HFFc6 (cell line): ENCODE measurements around the gene TSPAN9. TPM values are rescaled to one million over a fixed set of nuclear protein-coding genes. Genes with fewer than 3 reads are reported as not detected.

Experiments used
- DNase-seq: peaks from one replicate; pipeline ENCODE4 v3.0.0-alpha.2; 2018
- H3K27ac Mint-ChIP-seq: 2 replicates; pipeline ENCODE4 v1.8.0; 2020; ENCODE audit warnings: mild to moderate bottlenecking, mixed read lengths
- H3K27me3 Mint-ChIP-seq: 2 replicates; pipeline ENCODE4 v1.8.0; 2021; ENCODE audit warnings: mild to moderate bottlenecking, moderate library complexity, mixed read lengths; ENCODE audit not compliant: insufficient read depth
- H3K36me3 Mint-ChIP-seq: 2 replicates; pipeline ENCODE4 v1.8.0; 2021; ENCODE audit warnings: low read depth, mixed read lengths
- H3K4me1 Mint-ChIP-seq: 2 replicates; pipeline ENCODE4 v1.8.0; 2020; ENCODE audit warnings: low read depth, mixed read lengths
- H3K4me3 Mint-ChIP-seq: 2 replicates; pipeline ENCODE4 v1.8.0; 2020; ENCODE audit warnings: mild to moderate bottlenecking, moderate library complexity, mixed read lengths
- H3K9me3 Mint-ChIP-seq: 2 replicates; pipeline ENCODE4 v1.8.0; 2020; ENCODE audit warnings: mild to moderate bottlenecking, mixed read lengths
- CTCF ChIP-seq: fragments of 200-600 bp; sonication (generic); IDR thresholded peaks from 2 replicates; pipeline ENCODE4 v1.5.0; 2021; ENCODE audit warnings: antibody characterized with exemption, mild to moderate bottlenecking
- total RNA-seq, 6 experiments: library from RNA; stranded (reverse); fragmentation: NEBNext Ultra II Directional; extraction: Animal tissue kit (Norgen Biotek cat#: 25700); gene quantifications; 2 replicates in 1 of 6; 3 replicates in 5 of 6; pipeline ENCODE4 v1.2.3, GENCODE V29; 2021

TSPAN9 gene
- total RNA-seq, 6 experiments from 2014 or later = 18.1 to 35.8 (median 22.7) TPM

GRCh38 chr12:3302401-3303041 is 225.3 kb downstream of the TSPAN9 start:
- H3K4me3 Mint-ChIP-seq = no peak overlapping the region
- no peaks in the 10 kb centered on the region for H3K9me3 Mint-ChIP-seq
- H3K36me3 Mint-ChIP-seq = no peaks in the 10 kb centered on the region
- H3K27me3 Mint-ChIP-seq = peaks cover 8% of the 10 kb centered on the region
- no peak for DNase-seq
- H3K4me1 Mint-ChIP-seq = peaks cover 47% of the 10 kb centered on the region
- H3K27ac Mint-ChIP-seq = peak overlapping the region; percentile 5; the same call in 1 of the 2 replicates
- no peak for TF ChIP-seq CTCF

- H3K4me3 Mint-ChIP-seq = no peak overlapping the region
- H3K9me3 Mint-ChIP-seq = no peaks in the 10 kb centered on the region
- H3K4me1 Mint-ChIP-seq = peaks cover 47% of the 10 kb centered on the region
- H3K27ac Mint-ChIP-seq = peak overlapping the region; percentile 76
- H3K36me3 Mint-ChIP-seq = no peaks in the 10 kb centered on the region
- peak; percentile 49 for TF ChIP-seq CTCF
- DNase-seq = no peak
- peaks cover 15% of the 10 kb centered on the region for H3K27me3 Mint-ChIP-seq
Observed at GRCh38 chr12:3303410-3304136, 226.4 kb downstream of the TSPAN9 start.

GRCh38 chr12:3304436-3305165 is 227.4 kb downstream of the TSPAN9 start:
- no peaks in the 10 kb centered on the region for H3K36me3 Mint-ChIP-seq
- peaks cover 41% of the 10 kb centered on the region for H3K4me1 Mint-ChIP-seq
- H3K4me3 Mint-ChIP-seq = no peak overlapping the region
- peaks cover 19% of the 10 kb centered on the region for H3K27me3 Mint-ChIP-seq
- no peak for TF ChIP-seq CTCF
- peak overlapping the region; percentile 76 for H3K27ac Mint-ChIP-seq
- H3K9me3 Mint-ChIP-seq = no peaks in the 10 kb centered on the region
- DNase-seq = peak; percentile 90

GRCh38 chr12:3305464-3305863 is 228.3 kb downstream of the TSPAN9 start:
- TF ChIP-seq CTCF = no peak
- Mint-ChIP-seq H3K36me3 (no peaks in the 10 kb centered on the region), H3K4me3 (no peak overlapping the region), H3K27me3 (peaks cover 21% of the 10 kb centered on the region), H3K9me3 (no peaks in the 10 kb centered on the region), H3K27ac (no peak overlapping the region), H3K4me1 (peaks cover 32% of the 10 kb centered on the region)
- DNase-seq = no peak

- Mint-ChIP-seq H3K4me1 (peaks cover 26% of the 10 kb centered on the region), H3K36me3 (no peaks in the 10 kb centered on the region), H3K27ac (no peak overlapping the region), H3K4me3 (no peak overlapping the region), H3K27me3 (peaks cover 21% of the 10 kb centered on the region), H3K9me3 (no peaks in the 10 kb centered on the region)
- no peak for DNase-seq
- TF ChIP-seq CTCF = no peak
Observed at GRCh38 chr12:3305904-3306619, 228.9 kb downstream of the TSPAN9 start.
